GM21526 (cell line): Measurements from ENCODE around the gene WNT9B.
"Not testable (repeated sequence)": the region's sequence is repeated elsewhere in the genome, so short reads cannot be mapped to it uniquely, and the experiment has no call there.

ENCODE experiments used
- ATAC-seq: cut with Tn5 transposase; IDR thresholded peaks from one replicate; pipeline ENCODE4 v1.9.1; 2021; ENCODE audit warnings: moderate library complexity; ENCODE audit not compliant: unreplicated experiment, low FRiP score

WNT9B gene

GRCh38 chr17:46903762-46904672, 52.6 kb downstream of the WNT9B start:
- no peak for ATAC-seq

GRCh38 chr17:46908068-46908737, 56.8 kb downstream of the WNT9B start:
- no peak for ATAC-seq

GRCh38 chr17:46910179-46910927, 59.0 kb downstream of the WNT9B start:
- ATAC-seq = no peak

- no peak for ATAC-seq
These were observed 59.9 kb downstream of the WNT9B start for GRCh38 chr17:46911311-46911710.

- ATAC-seq = no peak
These were observed 64.2 kb downstream of the WNT9B start for GRCh38 chr17:46915596-46915995.

GRCh38 chr17:46916211-46916610, 64.8 kb downstream of the WNT9B start:
- no peak for ATAC-seq

- ATAC-seq = no peak
These were observed 65.2 kb downstream of the WNT9B start for GRCh38 chr17:46916623-46917022.

- ATAC-seq = no peak
These were observed 65.7 kb downstream of the WNT9B start for GRCh38 chr17:46917041-46917440.

GRCh38 chr17:46917516-46917915, 66.1 kb downstream of the WNT9B start:
- no peak for ATAC-seq

- not testable (repeated sequence) for ATAC-seq
These were observed 70.6 kb downstream of the WNT9B start for GRCh38 chr17:46921962-46922361.

GRCh38 chr17:46922487-46922803, 71.1 kb downstream of the WNT9B start:
- no peak for ATAC-seq

- peak; percentile 83 for ATAC-seq
These were observed 71.6 kb downstream of the WNT9B start, which contains the start of gene GOSR2 for GRCh38 chr17:46922804-46923635. Gene GOSR2 (plus strand): TSS chr17:46923160. CDS start chr17:46923193, 33 bp downstream.

- no peak for ATAC-seq
These were observed 73.9 kb downstream of the WNT9B start for GRCh38 chr17:46925185-46925868.

- ATAC-seq = no peak
These were observed 77.3 kb downstream of the WNT9B start for GRCh38 chr17:46928467-46929261.

- ATAC-seq = no peak
These were observed 78.0 kb downstream of the WNT9B start for GRCh38 chr17:46929413-46929812.

GRCh38 chr17:46930051-46930450, 78.7 kb downstream of the WNT9B start:
- ATAC-seq = no peak

- ATAC-seq = no peak
These were observed 80.2 kb downstream of the WNT9B start for GRCh38 chr17:46931596-46931995.

- no peak for ATAC-seq
These were observed 84.4 kb downstream of the WNT9B start for GRCh38 chr17:46935658-46936266.
